Type B pancreatic cell (in vitro differentiated cells): Measurements from ENCODE around the gene TECPR2. TPM values are rescaled to one million over a fixed set of nuclear protein-coding genes. Genes with fewer than 3 reads are reported as not detected.

Source experiments
- DNase-seq: peaks from one replicate; pipeline ENCODE4 v3.0.0; 2021; ENCODE audit warnings: mixed read lengths; ENCODE audit not compliant: unreplicated experiment; ENCODE audit errors: extremely low spot score
- H3K27ac Mint-ChIP-seq: 2 replicates; pipeline ENCODE4 v1.8.0; 2021; ENCODE audit warnings: mild to moderate bottlenecking, mixed read lengths
- H3K27me3 Mint-ChIP-seq: 2 replicates; pipeline ENCODE4 v1.8.0; 2021; ENCODE audit warnings: mixed read lengths
- H3K36me3 Mint-ChIP-seq: 2 replicates; pipeline ENCODE4 v1.8.0; 2021; ENCODE audit warnings: mixed read lengths
- H3K4me1 Mint-ChIP-seq: one replicate; pipeline ENCODE4 v1.8.0; 2021; ENCODE audit warnings: mixed read lengths; ENCODE audit not compliant: unreplicated experiment
- H3K4me3 Mint-ChIP-seq: 2 replicates; pipeline ENCODE4 v1.8.0; 2021; ENCODE audit warnings: mild to moderate bottlenecking, mixed read lengths
- H3K9me3 Mint-ChIP-seq: 2 replicates; pipeline ENCODE4 v1.8.0; 2021; ENCODE audit warnings: mixed read lengths
- CTCF ChIP-seq: fragments of 200-600 bp; sonication (generic); conservative IDR thresholded peaks from 2 replicates; pipeline ENCODE4 v1.5.0; 2021; ENCODE audit warnings: antibody characterized with exemption, mild to moderate bottlenecking
- total RNA-seq: library from RNA; stranded (reverse); gene quantifications from 2 replicates; pipeline ENCODE4 v1.2.1, GENCODE V29; 2021; ENCODE audit warnings: low replicate concordance

The TECPR2 gene
- total RNA-seq, 1 donor from 2014 or later, result 25.5 TPM

DNA sequence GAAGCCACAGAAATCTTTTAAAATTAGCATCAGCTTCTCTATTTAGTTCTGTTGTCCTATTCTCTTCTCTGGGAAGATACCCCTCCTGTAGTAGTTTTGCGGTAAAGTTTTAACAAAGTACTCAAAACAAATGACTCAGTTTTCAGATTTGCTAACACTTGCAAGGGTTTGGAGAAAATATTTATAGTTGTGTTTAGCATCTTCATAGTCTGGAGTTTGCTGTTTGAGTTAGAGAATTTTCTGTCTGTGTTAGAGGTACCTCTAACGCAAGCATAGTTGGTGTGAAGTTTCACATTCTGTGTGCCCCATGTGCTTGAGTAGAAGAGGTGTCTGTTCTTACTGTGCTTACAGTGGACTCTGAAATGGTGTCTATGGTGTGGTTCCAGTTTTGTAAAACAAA, 110.8 kb downstream of the TECPR2 start:
- DNase-seq, result no peak
- H3K27me3 Mint-ChIP-seq, result no peaks in the 10 kb centered on the region
- peaks cover 5% of the 10 kb centered on the region for H3K9me3 Mint-ChIP-seq
- H3K4me3 Mint-ChIP-seq, result no peak overlapping the region
- no peak for TF ChIP-seq CTCF
- no peak overlapping the region for H3K27ac Mint-ChIP-seq
- peaks cover 10% of the 10 kb centered on the region for H3K4me1 Mint-ChIP-seq
- H3K36me3 Mint-ChIP-seq, result peaks cover 32% of the 10 kb centered on the region

GRCh38 chr14:102474934-102475333, 112.2 kb downstream of the TECPR2 start:
- DNase-seq, result no peak
- Mint-ChIP-seq H3K27ac (no peak overlapping the region), H3K27me3 (no peaks in the 10 kb centered on the region), H3K4me1 (no peaks in the 10 kb centered on the region), H3K4me3 (no peak overlapping the region), H3K9me3 (no peaks in the 10 kb centered on the region), H3K36me3 (peaks cover 29% of the 10 kb centered on the region)
- TF ChIP-seq CTCF, result no peak

DNA sequence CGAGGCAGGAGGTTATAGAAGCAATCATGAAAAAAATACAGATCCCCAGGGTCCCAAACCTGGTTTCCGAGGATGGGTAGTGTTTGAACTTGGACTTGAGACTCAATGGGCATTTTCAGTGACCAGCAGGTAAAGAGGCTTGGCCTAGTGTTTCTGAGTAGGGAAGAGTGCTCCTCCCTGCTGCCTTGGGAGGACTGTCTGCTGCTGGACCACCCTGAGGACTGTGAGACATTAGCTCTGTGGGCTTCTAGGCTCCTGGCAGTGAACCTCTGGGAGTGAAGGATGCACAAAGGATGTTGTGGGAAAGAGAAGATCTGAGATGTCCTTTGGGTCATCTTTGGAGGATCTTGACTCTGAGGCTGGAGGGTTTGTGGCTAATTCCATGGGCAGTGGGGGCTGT, 116.4 kb downstream of the TECPR2 start:
- H3K27ac Mint-ChIP-seq, result peak overlapping the region; percentile 40
- peaks cover 4% of the 10 kb centered on the region for H3K9me3 Mint-ChIP-seq
- no peak overlapping the region for H3K4me3 Mint-ChIP-seq
- H3K36me3 Mint-ChIP-seq, result peaks cover 27% of the 10 kb centered on the region
- no peak for TF ChIP-seq CTCF
- no peaks in the 10 kb centered on the region for H3K27me3 Mint-ChIP-seq
- DNase-seq, result no peak
- H3K4me1 Mint-ChIP-seq, result no peaks in the 10 kb centered on the region

DNA sequence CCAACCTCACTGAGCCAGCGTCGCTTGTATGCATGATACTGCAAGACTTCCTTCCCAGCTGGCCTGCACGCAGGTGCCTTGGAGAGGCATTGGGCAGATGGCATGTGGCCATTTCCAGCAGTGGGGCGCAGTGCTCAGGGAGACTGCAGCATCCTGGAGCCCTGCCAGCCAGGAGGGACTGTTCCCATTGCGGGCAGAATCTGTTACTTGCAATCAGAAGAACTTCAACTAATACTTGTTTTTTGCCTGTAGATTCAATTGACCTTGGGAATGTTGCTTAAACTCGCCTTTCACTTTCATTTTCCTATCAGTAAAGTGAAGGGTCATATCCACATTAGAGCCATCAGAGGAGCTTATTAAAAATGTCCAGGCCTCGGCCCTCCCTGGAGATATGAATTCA, 117.0 kb downstream of the TECPR2 start:
- H3K36me3 Mint-ChIP-seq, result peaks cover 26% of the 10 kb centered on the region
- no peaks in the 10 kb centered on the region for H3K27me3 Mint-ChIP-seq
- H3K9me3 Mint-ChIP-seq, result peaks cover 4% of the 10 kb centered on the region
- no peak for DNase-seq
- peak overlapping the region; percentile 40 for H3K27ac Mint-ChIP-seq
- no peak for TF ChIP-seq CTCF
- H3K4me3 Mint-ChIP-seq, result no peak overlapping the region
- H3K4me1 Mint-ChIP-seq, result no peaks in the 10 kb centered on the region

DNA sequence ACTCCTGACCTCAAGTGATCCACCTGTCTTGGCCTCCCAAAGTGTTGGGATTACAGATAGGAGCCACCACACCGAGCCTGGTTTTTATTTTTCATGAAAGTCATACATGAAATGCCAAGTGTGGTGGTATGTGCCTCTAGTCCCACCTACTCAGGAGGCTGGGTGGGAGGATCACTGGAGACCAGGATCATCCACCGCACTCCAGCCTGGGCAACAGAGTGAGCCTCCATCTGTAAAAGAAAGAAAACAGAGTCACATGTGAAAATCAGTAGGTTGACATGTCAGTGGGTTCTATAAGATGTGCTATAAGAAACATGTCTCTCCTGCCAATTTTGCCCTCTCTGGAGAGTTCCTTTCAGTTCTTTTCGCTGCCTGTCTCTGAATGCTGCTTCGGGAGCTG, 118.6 kb downstream of the TECPR2 start:
- H3K4me3 Mint-ChIP-seq, result no peak overlapping the region
- no peaks in the 10 kb centered on the region for H3K4me1 Mint-ChIP-seq
- H3K27me3 Mint-ChIP-seq, result no peaks in the 10 kb centered on the region
- H3K36me3 Mint-ChIP-seq, result peaks cover 22% of the 10 kb centered on the region
- TF ChIP-seq CTCF, result no peak
- no peak for DNase-seq
- H3K27ac Mint-ChIP-seq, result no peak overlapping the region
- peaks cover 4% of the 10 kb centered on the region for H3K9me3 Mint-ChIP-seq

DNA sequence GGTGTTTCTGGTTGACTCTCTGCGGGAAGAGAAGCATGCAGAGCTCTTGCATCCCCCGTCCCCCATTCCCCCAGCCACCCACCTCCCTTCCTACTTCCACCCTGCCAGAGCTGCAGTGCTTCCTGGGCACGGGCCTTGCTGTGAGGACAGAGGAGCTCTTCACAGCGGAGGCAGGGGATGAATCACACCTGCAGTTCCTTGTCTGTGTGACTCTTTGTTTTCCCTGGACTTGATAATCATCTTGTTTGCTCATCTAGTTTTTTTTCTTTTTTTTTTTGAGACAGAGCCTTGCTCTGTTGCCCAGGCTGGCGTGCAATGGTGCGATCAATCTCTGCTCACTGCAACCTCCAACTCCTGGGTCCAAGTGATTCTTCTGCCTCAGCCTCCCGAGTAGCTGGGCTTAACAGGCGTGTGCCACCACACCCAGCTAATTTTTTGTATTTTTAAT, 119.1 kb downstream of the TECPR2 start:
- H3K4me1 Mint-ChIP-seq, result no peaks in the 10 kb centered on the region
- H3K27me3 Mint-ChIP-seq, result no peaks in the 10 kb centered on the region
- no peak overlapping the region for H3K27ac Mint-ChIP-seq
- H3K9me3 Mint-ChIP-seq, result peaks cover 4% of the 10 kb centered on the region
- no peak overlapping the region for H3K4me3 Mint-ChIP-seq
- no peak for DNase-seq
- peaks cover 22% of the 10 kb centered on the region for H3K36me3 Mint-ChIP-seq
- TF ChIP-seq CTCF, result no peak
